GM13977 (cell line): ENCODE data around the gene GARIN5B.

Experiments used
- DNase-seq: peaks from one replicate; pipeline ENCODE4 v3.0.0; 2012; ENCODE audit warnings: low spot score
- in situ Hi-C: fragments of 300-500 bp; cut with MboI; formaldehyde crosslinking; loops from one replicate; pipeline ENCODE4 v1.12.0; 2022; ENCODE audit warnings: low sequenced_read_pairs, low pct_unique_long_range_greater_than_20kb, mixed read lengths, inconsistent platforms; ENCODE audit not compliant: unreplicated experiment
- TF ChIP-seq, protein P1 (sequence below): IDR thresholded peaks from 2 replicates; pipeline ENCODE4 v1.5.1; 2012; ENCODE audit warnings: mild to moderate bottlenecking, control low read depth; ENCODE audit not compliant: insufficient read depth; ENCODE audit errors: extremely low read depth, missing control alignments

Gene GARIN5B

DNA sequence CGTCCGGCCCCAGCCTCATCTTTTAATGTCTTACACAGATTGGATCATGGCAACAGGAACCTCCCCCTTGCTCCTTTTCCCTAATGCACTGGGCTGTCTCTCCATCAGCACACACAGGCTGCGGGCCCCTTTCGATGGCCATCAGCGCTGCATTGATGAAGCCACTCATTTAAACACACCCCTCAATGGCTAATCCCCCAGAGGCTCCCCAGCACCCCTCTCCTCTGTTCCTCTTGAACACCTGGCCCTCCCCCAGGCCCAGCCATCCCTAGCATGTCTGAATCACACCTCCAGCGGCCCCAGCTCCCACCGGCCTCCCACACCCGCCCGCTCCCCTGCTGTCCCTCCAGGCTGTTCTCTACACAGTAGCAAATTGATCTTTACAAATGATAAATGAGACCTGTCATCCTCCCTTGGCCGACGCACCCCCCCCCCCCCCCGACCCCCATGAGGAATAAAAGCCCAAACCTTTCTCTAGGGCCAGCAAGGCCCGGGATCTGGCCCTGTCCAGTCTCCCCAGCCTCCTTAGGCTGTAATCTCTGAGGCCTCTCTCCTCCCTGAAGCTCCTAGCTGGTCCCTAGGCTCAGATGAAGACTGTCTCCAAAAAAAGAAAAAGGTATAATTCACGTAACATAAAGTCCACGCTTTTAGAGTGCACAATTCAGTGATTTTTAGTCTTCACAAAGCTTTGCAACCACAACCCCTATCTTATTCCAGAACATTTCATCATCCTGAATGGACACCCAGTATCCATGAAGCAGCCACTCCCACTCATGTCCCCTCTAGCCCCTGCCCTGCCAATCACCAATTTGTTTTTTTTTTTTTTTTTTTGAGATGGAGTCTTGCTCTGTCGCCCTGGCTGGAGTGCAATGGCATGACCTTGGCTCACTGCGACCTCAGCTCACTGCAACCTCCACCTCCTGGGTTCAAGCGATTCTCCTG is 30.0 kb upstream of the GARIN5B start:
- no peak for DNase-seq
- in situ Hi-C loops = no loop called here
- TF ChIP-seq, protein P1, sequence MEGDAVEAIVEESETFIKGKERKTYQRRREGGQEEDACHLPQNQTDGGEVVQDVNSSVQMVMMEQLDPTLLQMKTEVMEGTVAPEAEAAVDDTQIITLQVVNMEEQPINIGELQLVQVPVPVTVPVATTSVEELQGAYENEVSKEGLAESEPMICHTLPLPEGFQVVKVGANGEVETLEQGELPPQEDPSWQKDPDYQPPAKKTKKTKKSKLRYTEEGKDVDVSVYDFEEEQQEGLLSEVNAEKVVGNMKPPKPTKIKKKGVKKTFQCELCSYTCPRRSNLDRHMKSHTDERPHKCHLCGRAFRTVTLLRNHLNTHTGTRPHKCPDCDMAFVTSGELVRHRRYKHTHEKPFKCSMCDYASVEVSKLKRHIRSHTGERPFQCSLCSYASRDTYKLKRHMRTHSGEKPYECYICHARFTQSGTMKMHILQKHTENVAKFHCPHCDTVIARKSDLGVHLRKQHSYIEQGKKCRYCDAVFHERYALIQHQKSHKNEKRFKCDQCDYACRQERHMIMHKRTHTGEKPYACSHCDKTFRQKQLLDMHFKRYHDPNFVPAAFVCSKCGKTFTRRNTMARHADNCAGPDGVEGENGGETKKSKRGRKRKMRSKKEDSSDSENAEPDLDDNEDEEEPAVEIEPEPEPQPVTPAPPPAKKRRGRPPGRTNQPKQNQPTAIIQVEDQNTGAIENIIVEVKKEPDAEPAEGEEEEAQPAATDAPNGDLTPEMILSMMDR = no peak

DNA sequence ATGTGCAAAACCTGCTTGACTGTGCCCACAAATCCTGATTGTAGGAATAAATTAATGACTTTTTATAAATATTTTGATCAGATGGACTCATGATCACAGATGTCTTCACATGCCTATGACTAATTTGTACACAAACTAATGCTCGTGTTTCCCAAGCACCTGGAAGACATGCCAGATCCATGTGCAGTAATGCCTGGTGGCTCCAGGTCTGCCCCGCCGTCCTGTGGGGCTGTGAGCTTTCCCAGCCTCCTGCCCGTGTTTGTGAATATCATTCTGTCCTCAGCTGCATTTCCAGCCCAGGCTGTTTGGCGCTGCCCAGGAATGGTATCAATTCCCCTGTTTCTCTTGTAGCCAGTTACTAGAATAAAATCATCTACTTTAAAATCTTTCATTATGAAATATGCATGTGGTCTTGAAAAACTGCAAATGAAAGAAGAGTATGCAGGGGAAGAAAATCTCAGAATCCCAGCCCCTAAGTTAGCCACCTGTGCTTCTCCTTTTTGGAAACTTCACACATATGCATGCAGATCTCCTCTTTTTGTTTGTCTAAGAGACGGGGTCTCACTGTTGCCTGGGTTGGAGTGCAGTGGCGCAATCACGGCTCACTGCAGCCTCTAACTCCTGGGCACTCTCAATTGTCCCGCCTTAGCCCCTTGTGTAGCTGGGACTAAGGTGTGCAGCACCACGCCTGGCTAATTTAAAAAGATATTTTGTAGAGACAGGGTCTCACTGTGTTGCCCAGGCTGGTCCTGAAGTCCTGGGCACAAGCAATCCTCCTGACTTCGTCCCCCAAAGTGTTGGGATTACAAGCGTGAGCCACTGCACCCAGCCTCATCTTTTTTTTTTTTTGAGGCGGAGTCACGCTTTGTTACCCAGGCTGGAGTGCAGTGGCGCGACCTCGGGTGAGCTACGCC is 28.9 kb upstream of the GARIN5B start:
- no peak for DNase-seq
- in situ Hi-C loops = no loop called here
- TF ChIP-seq, protein P1 = no peak

DNA sequence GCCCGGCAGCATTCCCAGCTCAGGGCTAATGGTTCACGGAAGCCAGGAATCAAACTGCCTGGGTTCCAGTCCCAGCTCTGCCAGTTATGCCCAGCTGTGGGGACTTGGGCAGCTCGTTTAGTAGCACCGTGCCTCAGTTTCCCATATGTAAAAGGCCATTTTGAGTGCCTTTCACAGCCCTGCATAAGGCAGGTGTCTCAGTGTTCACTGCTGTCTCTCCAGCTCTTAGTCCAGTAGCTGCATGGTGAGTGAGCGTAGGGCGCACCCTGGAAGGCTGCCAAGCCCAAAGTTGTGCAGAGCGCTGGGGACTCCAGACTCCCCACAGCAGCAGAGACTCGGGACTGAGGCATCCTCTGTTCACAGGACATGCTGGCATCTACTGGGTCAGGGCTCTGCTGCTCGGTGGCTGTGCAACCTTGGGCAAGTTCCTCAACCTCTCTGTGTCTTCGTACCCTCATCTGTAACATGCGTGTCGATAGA is 28.2 kb upstream of the GARIN5B start:
- TF ChIP-seq, protein P1 = no peak
- no peak for DNase-seq
- in situ Hi-C loops = no loop called here

DNA sequence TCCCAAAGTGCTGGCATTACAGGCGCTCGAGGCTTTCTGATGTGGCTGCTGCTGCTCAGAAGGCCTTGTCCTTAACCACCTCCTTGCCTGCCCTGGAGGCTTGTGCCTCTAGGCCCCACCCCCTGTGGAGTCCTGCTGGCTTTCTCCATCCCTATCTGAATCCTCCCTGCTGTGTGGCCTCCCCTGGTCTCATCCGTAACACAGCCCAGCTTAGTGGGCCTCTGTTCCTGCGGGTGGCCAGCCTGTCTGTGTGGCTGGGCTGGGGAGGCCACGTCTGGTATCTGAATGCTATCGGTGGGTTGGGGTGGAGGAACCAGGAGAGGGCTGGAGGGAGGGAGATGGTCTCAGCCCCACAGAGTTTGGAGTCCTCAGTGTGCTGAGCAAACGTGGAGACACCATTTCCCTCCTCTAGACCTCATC is 27.4 kb upstream of the GARIN5B start:
- in situ Hi-C loops = no loop called here
- TF ChIP-seq, protein P1 = no peak
- DNase-seq = no peak

DNA sequence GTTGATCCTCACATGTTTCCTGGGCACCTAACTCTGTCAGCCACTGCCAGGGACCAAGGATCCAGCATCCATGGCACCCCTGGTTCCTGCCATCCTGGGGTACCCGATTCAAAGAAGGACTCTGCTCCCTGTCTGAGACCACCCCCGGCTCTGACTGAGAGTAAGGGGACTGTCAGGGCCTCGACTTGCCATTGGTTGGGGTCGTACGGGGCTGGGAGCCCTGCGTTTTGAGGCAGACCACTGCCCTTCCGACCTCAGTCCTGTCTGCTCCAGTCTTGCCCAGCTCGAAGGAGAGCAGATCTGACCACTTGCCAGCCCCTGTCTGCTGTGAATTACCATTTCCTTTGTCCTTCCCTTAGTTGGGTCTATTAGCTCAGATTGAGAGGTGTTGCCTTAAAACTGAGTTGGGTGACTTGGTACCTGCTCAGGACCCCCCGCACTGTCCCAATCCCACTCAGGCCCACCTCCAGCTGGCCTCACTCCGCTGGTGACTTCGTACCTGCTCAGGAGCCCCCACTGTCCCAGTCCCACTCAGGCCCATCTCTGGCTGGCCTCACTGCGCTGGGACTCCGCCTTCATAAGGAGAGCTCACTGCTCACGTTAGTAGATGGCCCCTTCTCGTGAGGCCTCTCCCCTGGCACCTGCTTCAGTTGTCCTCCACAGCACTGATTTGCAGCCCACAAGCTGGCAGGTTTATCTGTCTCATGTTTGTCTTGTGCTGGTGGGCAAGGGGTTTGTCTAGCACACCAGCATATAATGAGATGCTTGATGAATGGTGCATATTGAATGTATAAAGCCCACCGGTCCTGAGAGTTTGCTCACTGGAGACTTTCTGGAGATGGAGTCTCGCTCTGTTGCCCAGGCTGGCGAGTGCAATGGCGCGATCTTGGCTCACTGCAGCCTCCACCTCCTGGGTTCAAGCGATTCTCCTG is 26.6 kb upstream of the GARIN5B start:
- in situ Hi-C loops = no loop called here
- TF ChIP-seq, protein P1 = no peak
- no peak for DNase-seq
